HepG2 (cell line): Measurements from ENCODE around the gene ZFAND2B. TPM values are rescaled to one million over a fixed set of nuclear protein-coding genes. Genes with fewer than 3 reads are reported as not detected.
A peak's percentile ranks its signal among the peaks of the same experiment; 100 is the strongest.

Source experiments
- ARID2 ChIP-seq: sonication (generic); formaldehyde crosslinking; IDR thresholded peaks from 2 replicates; pipeline ENCODE4 v1.8.1; 2022; ENCODE audit warnings: mild to moderate bottlenecking, missing genetic modification reagents, borderline replicate concordance
- BCL6 ChIP-seq: IDR thresholded peaks from 2 replicates; pipeline ENCODE4 v1.6.1; 2016; ENCODE audit warnings: missing genetic modification reagents, missing compliant biosample characterization
- MEF2D ChIP-seq: sonication (generic); formaldehyde crosslinking; IDR thresholded peaks from 2 replicates; pipeline ENCODE4 v1.5.1; 2020; ENCODE audit warnings: mild to moderate bottlenecking, missing genetic modification reagents
- MLX ChIP-seq: IDR thresholded peaks from 2 replicates; pipeline ENCODE4 v1.6.1; 2016
- REPIN1 ChIP-seq: sonication (generic); formaldehyde crosslinking; IDR thresholded peaks from 2 replicates; pipeline ENCODE4 v1.8.0; 2022; ENCODE audit warnings: missing genetic modification reagents, low read depth, mild to moderate bottlenecking, borderline replicate concordance
- SMAD9 ChIP-seq: sonication (generic); formaldehyde crosslinking; IDR thresholded peaks from 2 replicates; pipeline ENCODE4 v1.5.1; 2020; ENCODE audit warnings: mild to moderate bottlenecking, missing genetic modification reagents
- SNAPC2 ChIP-seq: sonication (generic); formaldehyde crosslinking; IDR thresholded peaks from 2 replicates; pipeline ENCODE4 v1.8.1; 2022; ENCODE audit warnings: mild to moderate bottlenecking, missing genetic modification reagents
- ZBTB21 ChIP-seq: sonication (generic); formaldehyde crosslinking; IDR thresholded peaks from 2 replicates; pipeline ENCODE4 v1.4.0; 2020; ENCODE audit warnings: missing genetic modification reagents
- ZNF280D ChIP-seq: sonication (generic); formaldehyde crosslinking; IDR thresholded peaks from 2 replicates; pipeline ENCODE4 v1.5.1; 2020; ENCODE audit warnings: mild to moderate bottlenecking, missing genetic modification reagents
- ZNF512B ChIP-seq: sonication (generic); formaldehyde crosslinking; IDR thresholded peaks from 2 replicates; pipeline ENCODE4 v1.5.1; 2020; ENCODE audit warnings: missing genetic modification reagents, mild to moderate bottlenecking, borderline replicate concordance
- ZNF691 ChIP-seq: sonication (generic); formaldehyde crosslinking; IDR thresholded peaks from 2 replicates; pipeline ENCODE4 v1.4.0; 2020; ENCODE audit warnings: missing genetic modification reagents, low read depth, mild to moderate bottlenecking, borderline replicate concordance
- polyA plus RNA-seq, 8 experiments: library from polyadenylated mRNA; depleted of rRNA in 3 of 8; stranded (reverse) in 7 of 8; unstranded in 1 of 8; fragments of >200 nt; fragmentation: Illumina TruSeq in 4 of 8; extraction: Trizol in 4 of 8; gene quantifications; 2 replicates each; pipeline versions ENCODE4 v1.2.1 to v1.2.3, GENCODE V29; 2011 to 2016; ENCODE audit warnings: low read depth in 4 of 8, missing spikeins in 1 of 8, mixed read lengths in 1 of 8; ENCODE audit not compliant: insufficient read depth in 1 of 8
- total RNA-seq, 5 experiments: library from RNA; depleted of rRNA; stranded (reverse); fragments of >200 nt; fragmentation: Illumina TruSeq; extraction: Trizol; gene quantifications; 2 replicates each; pipeline ENCODE4 v1.2.3, GENCODE V29; 2016; ENCODE audit warnings: low read depth in 1 of 5
- TF ChIP-seq, protein P1 (sequence below): sonication (generic); formaldehyde crosslinking; IDR thresholded peaks from 2 replicates; pipeline ENCODE4 v1.8.0; 2022; ENCODE audit warnings: missing genetic modification reagents, low read depth, mild to moderate bottlenecking, borderline replicate concordance
- TF ChIP-seq, protein P2 (sequence below): fragments of 450-650 bp; IDR thresholded peaks from 2 replicates; pipeline ENCODE4 v1.6.1; 2016
- TF ChIP-seq, protein P3 (sequence below): sonication (generic); formaldehyde crosslinking; IDR thresholded peaks from 2 replicates; pipeline ENCODE4 v1.5.0; 2020; ENCODE audit warnings: mild to moderate bottlenecking, missing genetic modification reagents, moderate library complexity

The ZFAND2B gene
- total and polyA plus RNA-seq, 2 of the 13 experiments (the other 11 are each of a cell fraction or from before 2014, with no cell fraction given) = 53.3 to 115 TPM

- TF ChIP-seq SMAD9 (CRISPR knock-in tag) (0 out of 2 replicates have a peak, but pooled peaks have one; percentile 24), SNAPC2 (CRISPR knock-in tag) (peak; percentile 38; the same call in 1 of the 2 replicates), ARID2 (CRISPR knock-in tag) (0 out of 2 replicates have a peak, but pooled peaks have one; percentile 36), ZBTB21 (no peak), MLX (CRISPR knock-in tag) (no peak), ZNF691 (CRISPR knock-in tag) (peak; percentile 56; the same call in 1 of the 2 replicates), ZNF512B (CRISPR knock-in tag) (no peak), MEF2D (CRISPR knock-in tag) (0 out of 2 replicates have a peak, but pooled peaks have one; percentile 30), REPIN1 (no peak), ZNF280D (CRISPR knock-in tag) (0 out of 2 replicates have a peak, but pooled peaks have one; percentile 46), BCL6 (CRISPR knock-in tag) (no peak)
- TF ChIP-seq, protein P1, sequence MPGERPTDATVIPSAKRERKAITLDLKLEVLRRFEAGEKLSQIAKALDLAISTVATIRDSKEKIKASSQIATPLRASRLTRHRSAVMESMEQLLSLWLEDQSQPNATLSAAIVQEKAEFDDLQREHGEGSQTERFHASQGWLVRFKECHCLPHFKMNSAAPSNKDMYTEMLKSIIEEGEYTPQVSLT = no peak
- TF ChIP-seq, protein P2, sequence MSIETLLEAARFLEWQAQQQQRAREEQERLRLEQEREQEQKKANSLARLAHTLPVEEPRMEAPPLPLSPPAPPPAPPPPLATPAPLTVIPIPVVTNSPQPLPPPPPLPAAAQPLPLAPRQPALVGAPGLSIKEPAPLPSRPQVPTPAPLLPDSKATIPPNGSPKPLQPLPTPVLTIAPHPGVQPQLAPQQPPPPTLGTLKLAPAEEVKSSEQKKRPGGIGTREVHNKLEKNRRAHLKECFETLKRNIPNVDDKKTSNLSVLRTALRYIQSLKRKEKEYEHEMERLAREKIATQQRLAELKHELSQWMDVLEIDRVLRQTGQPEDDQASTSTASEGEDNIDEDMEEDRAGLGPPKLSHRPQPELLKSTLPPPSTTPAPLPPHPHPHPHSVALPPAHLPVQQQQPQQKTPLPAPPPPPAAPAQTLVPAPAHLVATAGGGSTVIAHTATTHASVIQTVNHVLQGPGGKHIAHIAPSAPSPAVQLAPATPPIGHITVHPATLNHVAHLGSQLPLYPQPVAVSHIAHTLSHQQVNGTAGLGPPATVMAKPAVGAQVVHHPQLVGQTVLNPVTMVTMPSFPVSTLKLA = no peak
- TF ChIP-seq, protein P3, sequence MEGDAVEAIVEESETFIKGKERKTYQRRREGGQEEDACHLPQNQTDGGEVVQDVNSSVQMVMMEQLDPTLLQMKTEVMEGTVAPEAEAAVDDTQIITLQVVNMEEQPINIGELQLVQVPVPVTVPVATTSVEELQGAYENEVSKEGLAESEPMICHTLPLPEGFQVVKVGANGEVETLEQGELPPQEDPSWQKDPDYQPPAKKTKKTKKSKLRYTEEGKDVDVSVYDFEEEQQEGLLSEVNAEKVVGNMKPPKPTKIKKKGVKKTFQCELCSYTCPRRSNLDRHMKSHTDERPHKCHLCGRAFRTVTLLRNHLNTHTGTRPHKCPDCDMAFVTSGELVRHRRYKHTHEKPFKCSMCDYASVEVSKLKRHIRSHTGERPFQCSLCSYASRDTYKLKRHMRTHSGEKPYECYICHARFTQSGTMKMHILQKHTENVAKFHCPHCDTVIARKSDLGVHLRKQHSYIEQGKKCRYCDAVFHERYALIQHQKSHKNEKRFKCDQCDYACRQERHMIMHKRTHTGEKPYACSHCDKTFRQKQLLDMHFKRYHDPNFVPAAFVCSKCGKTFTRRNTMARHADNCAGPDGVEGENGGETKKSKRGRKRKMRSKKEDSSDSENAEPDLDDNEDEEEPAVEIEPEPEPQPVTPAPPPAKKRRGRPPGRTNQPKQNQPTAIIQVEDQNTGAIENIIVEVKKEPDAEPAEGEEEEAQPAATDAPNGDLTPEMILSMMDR (CRISPR knock-in tag) = peak; percentile 6; the same call in 1 of the 2 replicates
Observed at GRCh38 chr2:219253753-219254589, 47.4 kb downstream of the ZFAND2B start, which contains the start of gene TUBA4A (continued).
